Gastroesophageal sphincter (tissue), 4 donors: ENCODE results near the gene LRP1B. TPM values are rescaled to one million over a fixed set of nuclear protein-coding genes. Genes with fewer than 3 reads are reported as not detected.

Experiments used
- ATAC-seq: fragments of 150-250 bp; one replicate; pipeline ENCODE4 v1.9.1; 2016; ENCODE audit warnings: mild to moderate bottlenecking, moderate library complexity
- H3K27ac ChIP-seq, 4 donors: fragments of 200-600 bp; sonication (generic) in 3 of 4; 1 replicate in 3 of 4; 2 replicates in 1 of 4; pipeline ENCODE4 v1.5.1; 2016 to 2019
- H3K27me3 ChIP-seq: fragments of 200-600 bp; sonication (generic); one replicate; pipeline ENCODE4 v1.5.1; 2019
- H3K36me3 ChIP-seq, 2 donors: fragments of 200-600 bp; sonication (generic); one replicate each; pipeline ENCODE4 v1.5.1; 2019; ENCODE audit warnings: control low read depth in 1 of 2
- H3K4me1 ChIP-seq, 3 donors: fragments of 200-600 bp; sonication (generic); 1 replicate in 2 of 3; 2 replicates in 1 of 3; pipeline ENCODE4 v1.5.1; 2016 to 2019; ENCODE audit warnings: control low read depth in 2 of 3
- H3K4me3 ChIP-seq, 2 donors: fragments of 200-600 bp; sonication (generic); one replicate each; pipeline ENCODE4 v1.5.1; 2019; ENCODE audit warnings: mild to moderate bottlenecking in 1 of 2, moderate library complexity in 1 of 2
- H3K9me3 ChIP-seq, 3 donors: fragments of 200-600 bp; sonication (generic); one replicate each; pipeline ENCODE4 v1.5.1; 2017 to 2019; ENCODE audit warnings: control low read depth in 2 of 3
- CTCF ChIP-seq, 4 experiments: fragments of 200-600 bp in 2 of 4; fragments of 450-650 bp in 2 of 4; sonication (generic) in 1 of 4; IDR thresholded peaks; one replicate each; pipeline ENCODE4 v1.5.1; 2017 to 2019; ENCODE audit warnings: antibody characterized with exemption in 4 of 4, mild to moderate bottlenecking in 2 of 4, moderate library complexity in 2 of 4
- EP300 ChIP-seq: sonication (generic); formaldehyde crosslinking; IDR thresholded peaks from one replicate; pipeline ENCODE4 v1.6.1; 2017; ENCODE audit warnings: antibody characterized with exemption, mild to moderate bottlenecking
- POLR2A ChIP-seq, 2 donors: fragments of 450-650 bp; IDR thresholded peaks; one replicate each; pipeline ENCODE4 v1.6.1; 2017; ENCODE audit warnings: antibody characterized with exemption in 2 of 2, mild to moderate bottlenecking in 2 of 2, moderate library complexity in 1 of 2
- POLR2AphosphoS5 ChIP-seq: sonication (generic); formaldehyde crosslinking; IDR thresholded peaks from one replicate; pipeline ENCODE4 v1.6.1; 2017; ENCODE audit warnings: antibody characterized with exemption
- WGBS, 2 donors: methylation state at CpG; one replicate each; pipeline ENCODE4 v1.1.5; 2018; ENCODE audit warnings: low coverage in 1 of 2; 5-methylcytosine and 5-hydroxymethylcytosine counted together
- total RNA-seq, 4 donors: library from RNA; depleted of rRNA; stranded (reverse); fragments of >200 nt; gene quantifications; one replicate each; pipeline ENCODE4 v1.1.0, GENCODE V29; 2016

Gene LRP1B
- total RNA-seq, 4 donors from 2014 or later: 0.27 to 20.7 (median 3.2) TPM

GRCh38 chr2:140808820-140809219, 1322.0 kb downstream of the LRP1B start:
- no peaks in the 10 kb centered on the region for H3K9me3 ChIP-seq
- no peak overlapping the region for H3K4me3 ChIP-seq
- H3K27me3 ChIP-seq: no peaks in the 10 kb centered on the region
- no peak for ATAC-seq
- 80% methylated on average over 1 of the region's 1 CpG; no CpG with 5 or more reads in 1 of the 2 donors for WGBS, 2 donors
- no peak overlapping the region for H3K27ac ChIP-seq
- H3K36me3 ChIP-seq: no peaks in the 10 kb centered on the region
- no peaks in the 10 kb centered on the region for H3K4me1 ChIP-seq
- no peak for TF ChIP-seq EP300
- TF ChIP-seq POLR2AphosphoS5: no peak
- TF ChIP-seq POLR2A (IDR thresholded peaks at IDR 0.05): no peak
- TF ChIP-seq CTCF (IDR thresholded peaks at IDR 0.05): no peak

- Histone ChIP-seq H3K4me1 (no peaks in the 10 kb centered on the region), H3K4me3 (no peak overlapping the region), H3K27ac (no peak overlapping the region), H3K9me3 (no peaks in the 10 kb centered on the region), H3K36me3 (no peaks in the 10 kb centered on the region), H3K27me3 (no peaks in the 10 kb centered on the region)
- whole genome bisulfite sequencing, 2 donors: 33 to 65% methylated on average over 1 of the region's 1 CpG
- no peak for TF ChIP-seq CTCF (IDR thresholded peaks at IDR 0.05)
- ATAC-seq: no peak
Measured at GRCh38 chr2:140808211-140808610, 1322.6 kb downstream of the LRP1B start.

- Histone ChIP-seq H3K4me3 (no peak overlapping the region), H3K36me3 (no peaks in the 10 kb centered on the region), H3K9me3 (no peaks in the 10 kb centered on the region), H3K27ac (no peak overlapping the region), H3K4me1 (no peaks in the 10 kb centered on the region), H3K27me3 (no peaks in the 10 kb centered on the region)
- 50 to 67% methylated on average over 1 of the region's 1 CpG for WGBS, 2 donors
- no peak for ATAC-seq
- TF ChIP-seq EP300 (no peak), POLR2AphosphoS5 (no peak), POLR2A (IDR thresholded peaks at IDR 0.05) (no peak), CTCF (IDR thresholded peaks at IDR 0.05) (no peak)
Measured at GRCh38 chr2:140804700-140805260, 1326.0 kb downstream of the LRP1B start.

GRCh38 chr2:140801311-140801710, 1329.5 kb downstream of the LRP1B start:
- no peak for ATAC-seq
- H3K4me3 ChIP-seq: no peak overlapping the region
- H3K27me3 ChIP-seq: no peaks in the 10 kb centered on the region
- H3K9me3 ChIP-seq: no peaks in the 10 kb centered on the region
- H3K4me1 ChIP-seq: no peaks in the 10 kb centered on the region
- no peaks in the 10 kb centered on the region for H3K36me3 ChIP-seq
- WGBS, 2 donors: 91 to 94% methylated on average over 2 to 3 of the region's 3 CpGs
- H3K27ac ChIP-seq: no peak overlapping the region
- no peak for TF ChIP-seq EP300
- TF ChIP-seq CTCF (IDR thresholded peaks at IDR 0.05): no peak
- TF ChIP-seq POLR2A (IDR thresholded peaks at IDR 0.05): no peak
- no peak for TF ChIP-seq POLR2AphosphoS5

GRCh38 chr2:140797718-140798117, 1333.1 kb downstream of the LRP1B start:
- TF ChIP-seq POLR2AphosphoS5: no peak
- no peak for TF ChIP-seq EP300
- no peak for TF ChIP-seq CTCF (IDR thresholded peaks at IDR 0.05)
- TF ChIP-seq POLR2A (IDR thresholded peaks at IDR 0.05): no peak
- Histone ChIP-seq H3K4me3 (no peak overlapping the region), H3K4me1 (no peaks in the 10 kb centered on the region), H3K9me3 (no peaks in the 10 kb centered on the region), H3K27me3 (no peaks in the 10 kb centered on the region), H3K36me3 (no peaks in the 10 kb centered on the region), H3K27ac (no peak overlapping the region)
- whole genome bisulfite sequencing, 2 donors: 77 to 80% methylated on average over 4 of the region's 4 CpGs
- ATAC-seq: no peak
